ENCODE results near the gene ZNF471.

Gene ZNF471

GRCh38 chr19:56573914-56574313, 66.3 kb downstream of the ZNF471 start:
- no peak for DNase-seq (ENCODE audit: low read depth)

- no peak for DNase-seq (ENCODE audit: low read depth)
Measured at GRCh38 chr19:56577719-56578602, 70.3 kb downstream of the ZNF471 start.
